MCF 10A (cell line): ENCODE measurements around the gene MGAT3. TPM values are rescaled to one million over a fixed set of nuclear protein-coding genes. Genes with fewer than 3 reads are reported as not detected.

Experiments
- BruUV-seq: library from RNA; stranded (reverse); fragments of 400-500 nt; replicated peaks from 2 replicates; lab custom pipeline; 2021; lab: Mats Ljungman, UMichigan
- CTCF ChIA-PET: fragments of 300-600 bp; sonication (Branson Sonifier 250); formaldehyde crosslinking; extraction: SDS; loops from one replicate; lab custom pipeline; 2021; ENCODE audit warnings: antibody characterized with exemption, inconsistent platforms; lab: Yijun Ruan, JAX
- POLR2A ChIA-PET: fragments of 300-600, 350-650 bp; sonication (Branson Sonifier 250); formaldehyde crosslinking; extraction: SDS; loops from one replicate; lab custom pipeline; 2020; ENCODE audit warnings: antibody characterized with exemption, inconsistent platforms; lab: Yijun Ruan, JAX
- DNase-seq: peaks from one replicate; pipeline ENCODE4 v3.0.0-alpha.2; 2018; ENCODE audit not compliant: unreplicated experiment
- H3K27ac Mint-ChIP-seq: one replicate; pipeline ENCODE4 v1.8.0; 2022; ENCODE audit warnings: mild to moderate bottlenecking, low read depth, mixed read lengths; ENCODE audit not compliant: unreplicated experiment
- H3K27me3 Mint-ChIP-seq: one replicate; pipeline ENCODE4 v1.8.0; 2022; ENCODE audit warnings: mixed read lengths; ENCODE audit not compliant: insufficient read depth, unreplicated experiment
- H3K36me3 Mint-ChIP-seq: one replicate; pipeline ENCODE4 v1.8.0; 2022; ENCODE audit warnings: mild to moderate bottlenecking, moderate library complexity, mixed read lengths; ENCODE audit not compliant: insufficient read depth, unreplicated experiment
- H3K4me1 Mint-ChIP-seq: one replicate; pipeline ENCODE4 v1.8.0; 2022; ENCODE audit warnings: mixed read lengths; ENCODE audit not compliant: insufficient read depth, unreplicated experiment
- H3K4me3 Mint-ChIP-seq: one replicate; pipeline ENCODE4 v1.8.0; 2022; ENCODE audit warnings: mild to moderate bottlenecking, moderate library complexity, mixed read lengths; ENCODE audit not compliant: unreplicated experiment
- H3K9me3 Mint-ChIP-seq: one replicate; pipeline ENCODE4 v1.8.0; 2022; ENCODE audit warnings: mixed read lengths; ENCODE audit not compliant: unreplicated experiment
- CTCF ChIP-seq: fragments of 200-600 bp; IDR thresholded peaks from one replicate; pipeline ENCODE4 v1.8.0; 2022; ENCODE audit warnings: antibody characterized with exemption, mild to moderate bottlenecking; ENCODE audit not compliant: unreplicated experiment
- intact Hi-C: fragments of 100-400 bp; cut with micrococcal nuclease; formaldehyde crosslinking; loops from 2 replicates; pipeline ENCODE4 v1.14.1; 2022
- total RNA-seq: library from RNA; stranded (reverse); gene quantifications from 2 replicates; pipeline ENCODE4 v1.2.3, GENCODE V29; 2022

The MGAT3 gene
- total RNA-seq, 1 experiment from 2014 or later = not detected

DNA sequence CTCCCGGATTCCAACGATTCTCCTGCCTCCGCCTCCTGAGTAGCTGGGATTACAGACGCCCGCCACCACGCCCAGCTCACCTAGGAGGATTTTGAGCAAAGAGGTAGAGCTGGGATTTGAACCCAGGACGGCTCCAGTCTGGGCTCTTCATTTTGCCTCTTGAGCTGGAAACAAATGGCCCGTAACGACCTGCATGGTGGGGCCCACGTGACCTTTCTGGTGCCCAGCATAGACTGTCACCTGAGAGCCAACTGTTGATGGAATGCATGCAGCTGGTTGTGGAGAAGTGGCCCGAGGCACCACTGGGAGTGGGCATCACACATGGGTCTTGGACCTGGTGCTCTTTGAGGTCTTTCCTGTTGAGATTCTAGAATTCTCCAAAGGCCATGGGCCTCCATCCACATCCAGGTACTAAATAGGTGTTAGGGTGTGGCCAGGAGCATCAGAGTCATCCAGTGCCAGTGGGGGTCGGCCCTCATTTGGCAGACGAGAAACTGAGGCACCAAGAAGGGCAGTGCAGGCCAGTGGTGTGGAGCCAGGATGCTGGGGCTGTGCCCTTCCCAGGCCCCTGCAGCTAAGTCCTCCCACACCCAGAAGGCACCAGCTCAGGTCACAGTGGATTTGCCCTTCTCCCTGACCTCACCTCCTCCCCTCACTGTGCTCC, 67.4 kb downstream of the MGAT3 start:
- H3K36me3 Mint-ChIP-seq = peaks cover 81% of the 10 kb centered on the region
- CTCF ChIA-PET = interaction anchor here (0.6 to 26.5 kb wide), 8 partner anchors 10 to 507 kb away, joined by 3 to 471 read pairs (median 6); no protein-coding TSS in a partner anchor
- no peaks in the 10 kb centered on the region for H3K27me3 Mint-ChIP-seq
- peaks cover 47% of the 10 kb centered on the region for H3K4me1 Mint-ChIP-seq
- peak overlapping the region; percentile 28 for H3K4me3 Mint-ChIP-seq
- TF ChIP-seq CTCF = no peak
- peak overlapping the region; percentile 79 for H3K27ac Mint-ChIP-seq
- no peak for DNase-seq
- H3K9me3 Mint-ChIP-seq = no peaks in the 10 kb centered on the region
- intact Hi-C loops = loop anchor here (5.0 to 10.0 kb wide), 2 partner anchors 207 to 349 kb away; partner anchors contain the start of gene RPL3
- no TSS peak for BruUV-seq
- POLR2A ChIA-PET = interaction anchor here (1.3 to 6.1 kb wide), 9 partner anchors 8 to 584 kb away, joined by 3 to 102 read pairs (median 6); partner anchors contain the start of genes MIEF1, RPL3 and RPS19BP1

DNA sequence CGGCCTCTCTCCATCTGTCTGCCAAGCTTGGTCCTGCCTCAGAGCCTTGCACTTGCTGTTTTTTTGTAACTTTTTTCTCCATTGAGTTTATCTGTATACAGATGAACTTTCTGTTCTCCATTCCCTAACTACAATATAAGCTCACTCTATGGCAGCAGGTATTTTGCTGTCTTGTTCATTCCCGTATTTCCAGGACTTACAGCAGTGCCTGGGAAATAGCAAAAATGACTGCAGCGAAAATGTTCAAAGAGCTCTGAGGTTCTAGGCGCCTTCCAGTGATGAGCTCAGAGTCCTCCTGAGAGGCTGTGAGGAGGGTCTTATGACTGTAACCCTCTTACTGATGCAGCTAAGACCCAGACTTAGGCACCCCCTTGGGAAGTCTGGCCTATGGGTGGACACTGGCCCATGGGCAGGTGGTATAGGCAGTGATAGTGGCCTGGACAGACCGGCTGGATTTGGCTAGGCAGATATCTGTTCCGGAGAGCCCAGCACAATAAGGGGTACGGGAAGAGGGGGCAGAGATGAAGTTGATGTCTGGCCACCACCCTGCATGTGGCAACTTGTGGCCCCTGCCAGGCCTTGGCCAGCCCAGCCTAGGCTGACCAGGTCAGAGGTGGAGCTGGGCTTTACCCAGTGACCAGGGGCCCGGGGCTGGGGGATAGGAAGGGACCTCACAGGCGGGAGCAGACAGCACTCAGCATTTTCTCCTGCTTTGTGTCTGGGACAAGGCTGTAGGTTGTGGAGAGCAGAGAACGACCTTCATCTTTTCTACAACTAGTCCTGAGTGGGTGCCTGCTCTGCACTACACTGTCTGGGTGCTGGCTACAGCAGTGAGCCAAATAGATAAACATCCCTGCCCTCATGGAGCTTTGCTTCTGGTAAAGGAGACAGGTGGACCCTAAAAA, 68.2 kb downstream of the MGAT3 start:
- CTCF ChIA-PET = interaction anchor here (0.7 to 26.5 kb wide), 5 partner anchors 11 to 506 kb away, joined by 3 to 471 read pairs (median 7); no protein-coding TSS in a partner anchor

DNA sequence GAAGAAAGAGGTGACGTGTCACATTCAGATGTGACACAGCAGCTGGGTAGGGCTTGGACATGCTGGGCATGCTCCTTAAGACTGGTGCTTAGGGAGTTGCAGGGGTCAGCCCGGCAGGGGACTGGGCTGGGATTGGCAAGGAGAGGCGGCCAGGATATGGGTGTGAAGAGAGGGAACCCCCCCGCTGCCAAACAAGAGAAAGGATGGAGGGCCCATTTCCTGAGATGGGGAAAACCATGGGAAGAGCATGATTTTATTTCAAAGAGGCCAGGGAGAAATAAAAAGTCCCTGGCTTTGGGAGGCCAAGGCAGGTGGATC, 68.8 kb downstream of the MGAT3 start:
- H3K27me3 Mint-ChIP-seq = no peaks in the 10 kb centered on the region
- intact Hi-C loops = loop anchor here (10.0 kb wide), 1 partner anchor 351 kb away; no protein-coding TSS in a partner anchor
- ChIA-PET CTCF (interaction anchor here (0.7 to 26.5 kb wide), 3 partner anchors 11 to 506 kb away, joined by 3 to 471 read pairs (median 10); no protein-coding TSS in a partner anchor), POLR2A (interaction anchor here (1.0 to 6.1 kb wide), 4 partner anchors 23 to 518 kb away, joined by 3 to 102 read pairs (median 8); partner anchors contain the start of genes MIEF1 and RPL3)
- no TSS peak for BruUV-seq
- H3K4me3 Mint-ChIP-seq = peak overlapping the region; percentile 26
- peaks cover 59% of the 10 kb centered on the region for H3K4me1 Mint-ChIP-seq
- H3K36me3 Mint-ChIP-seq = peaks cover 85% of the 10 kb centered on the region
- H3K27ac Mint-ChIP-seq = peak overlapping the region; percentile 79
- DNase-seq = no peak
- no peaks in the 10 kb centered on the region for H3K9me3 Mint-ChIP-seq
- TF ChIP-seq CTCF = no peak

More for the DNA sequence above, 68.2 kb downstream of the MGAT3 start:
- Mint-ChIP-seq H3K4me1 (peaks cover 53% of the 10 kb centered on the region), H3K36me3 (peaks cover 85% of the 10 kb centered on the region), H3K4me3 (peak overlapping the region; percentile 28), H3K9me3 (no peaks in the 10 kb centered on the region), H3K27me3 (no peaks in the 10 kb centered on the region), H3K27ac (peak overlapping the region; percentile 79)
- intact Hi-C loops = loop anchor here (5.0 to 10.0 kb wide), 2 partner anchors 208 to 350 kb away; partner anchors contain the start of gene RPL3
- POLR2A ChIA-PET = interaction anchor here (1.0 to 6.1 kb wide), 8 partner anchors 9 to 583 kb away, joined by 3 to 102 read pairs (median 5); partner anchors contain the start of genes MIEF1 and RPL3
- no peak for TF ChIP-seq CTCF
- BruUV-seq = no TSS peak
- no peak for DNase-seq
